ENCODE data around the gene NUS1.

DNA sequence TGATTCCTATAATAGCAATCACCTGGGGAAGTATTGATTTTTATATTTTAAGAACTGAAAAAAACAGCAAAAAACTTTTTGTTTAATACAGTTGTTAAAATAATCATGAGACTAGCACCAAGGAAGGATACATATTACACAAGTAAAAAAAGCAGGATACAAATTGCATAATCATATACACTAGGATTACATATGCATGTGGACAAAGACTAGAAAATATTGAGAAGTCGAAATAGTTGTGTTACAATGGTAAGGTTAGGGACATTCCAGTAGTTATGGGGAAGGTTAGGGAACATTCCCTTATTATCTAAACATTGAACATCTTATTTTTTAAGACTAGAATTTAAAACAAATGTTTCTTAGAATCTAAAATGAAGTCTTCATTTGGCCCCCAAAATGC is 9.5 kb downstream of the NUS1 start:
- TF ChIP-seq POLR2A (IDR thresholded peaks at IDR 0.05), result no peak
- TF ChIP-seq, protein P1, sequence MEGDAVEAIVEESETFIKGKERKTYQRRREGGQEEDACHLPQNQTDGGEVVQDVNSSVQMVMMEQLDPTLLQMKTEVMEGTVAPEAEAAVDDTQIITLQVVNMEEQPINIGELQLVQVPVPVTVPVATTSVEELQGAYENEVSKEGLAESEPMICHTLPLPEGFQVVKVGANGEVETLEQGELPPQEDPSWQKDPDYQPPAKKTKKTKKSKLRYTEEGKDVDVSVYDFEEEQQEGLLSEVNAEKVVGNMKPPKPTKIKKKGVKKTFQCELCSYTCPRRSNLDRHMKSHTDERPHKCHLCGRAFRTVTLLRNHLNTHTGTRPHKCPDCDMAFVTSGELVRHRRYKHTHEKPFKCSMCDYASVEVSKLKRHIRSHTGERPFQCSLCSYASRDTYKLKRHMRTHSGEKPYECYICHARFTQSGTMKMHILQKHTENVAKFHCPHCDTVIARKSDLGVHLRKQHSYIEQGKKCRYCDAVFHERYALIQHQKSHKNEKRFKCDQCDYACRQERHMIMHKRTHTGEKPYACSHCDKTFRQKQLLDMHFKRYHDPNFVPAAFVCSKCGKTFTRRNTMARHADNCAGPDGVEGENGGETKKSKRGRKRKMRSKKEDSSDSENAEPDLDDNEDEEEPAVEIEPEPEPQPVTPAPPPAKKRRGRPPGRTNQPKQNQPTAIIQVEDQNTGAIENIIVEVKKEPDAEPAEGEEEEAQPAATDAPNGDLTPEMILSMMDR (IDR thresholded peaks at IDR 0.05), result no peak
